HG02798 (cell line): ENCODE measurements around the gene CFAP74.
"Not testable (repeated sequence)": the region's sequence is repeated elsewhere in the genome, so short reads cannot be mapped to it uniquely, and the experiment has no call there.

ENCODE experiments used
- ATAC-seq: cut with Tn5 transposase; IDR thresholded peaks from one replicate; pipeline ENCODE4 v1.9.1; 2021; ENCODE audit warnings: mild to moderate bottlenecking; ENCODE audit not compliant: unreplicated experiment, poor library complexity

Gene CFAP74

GRCh38 chr1:1890506-1891348 lies 112.9 kb downstream of the CFAP74 start, which contains the start of gene GNB1:
Gene GNB1, minus strand, starts transcription at chr1:1891087. Its CDS starts 65,634 bp downstream, at chr1:1825453.
- peak; percentile 77 for ATAC-seq

- ATAC-seq, result peak; percentile 33
Observed at GRCh38 chr1:1889847-1890505, 113.6 kb downstream of the CFAP74 start.

- ATAC-seq, result no peak
Observed at GRCh38 chr1:1889090-1889750, 114.4 kb downstream of the CFAP74 start.

- not testable (repeated sequence) for ATAC-seq
Observed at GRCh38 chr1:1883890-1884289, 119.7 kb downstream of the CFAP74 start.

- no peak for ATAC-seq
Observed at GRCh38 chr1:1883092-1883873, 120.3 kb downstream of the CFAP74 start.

- ATAC-seq, result no peak
Observed at GRCh38 chr1:1881727-1882126, 121.9 kb downstream of the CFAP74 start.

- ATAC-seq, result no peak
Observed at GRCh38 chr1:1880617-1881312, 122.8 kb downstream of the CFAP74 start.

- ATAC-seq, result no peak
Observed at GRCh38 chr1:1879942-1880341, 123.6 kb downstream of the CFAP74 start.

- ATAC-seq, result no peak
Observed at GRCh38 chr1:1877865-1878436, 125.6 kb downstream of the CFAP74 start.

- ATAC-seq, result no peak
Observed at GRCh38 chr1:1876335-1876930, 127.2 kb downstream of the CFAP74 start.

GRCh38 chr1:1875932-1876331 lies 127.7 kb downstream of the CFAP74 start:
- no peak for ATAC-seq

- no peak for ATAC-seq
Observed at GRCh38 chr1:1874901-1875300, 128.7 kb downstream of the CFAP74 start.

- no peak for ATAC-seq
Observed at GRCh38 chr1:1873186-1873585, 130.4 kb downstream of the CFAP74 start.

- ATAC-seq, result no peak
Observed at GRCh38 chr1:1872329-1872994, 131.1 kb downstream of the CFAP74 start.
